Common myeloid progenitor, CD34-positive (primary cell): ENCODE results near the gene MT1HL1.

Source experiments
- CTCF ChIA-PET: fragments of 350-600 bp; sonication (Branson Sonifier 250); formaldehyde crosslinking; loops from one replicate; lab custom pipeline; 2021; ENCODE audit warnings: antibody characterized with exemption; lab: Charles Lee
- POLR2A ChIA-PET: fragments of 350-600 bp; sonication (Branson Sonifier 250); formaldehyde crosslinking; loops from one replicate; lab custom pipeline; 2021; ENCODE audit warnings: antibody characterized with exemption; lab: Charles Lee
- DNase-seq, 3 donors: peaks; one replicate each; pipeline versions ENCODE4 v3.0.0 to v3.0.0-alpha.2; 2013
- H3K27ac ChIP-seq, 2 experiments: 1 replicate in 1 of 2; 2 replicates in 1 of 2; pipeline ENCODE4 v1.7.0; 2013; ENCODE audit warnings: inconsistent platforms in 2 of 2, low read length in 2 of 2, mild to moderate bottlenecking in 2 of 2, low read depth in 1 of 2, moderate library complexity in 1 of 2; ENCODE audit not compliant: severe bottlenecking in 2 of 2, insufficient read depth in 1 of 2, poor library complexity in 1 of 2
- H3K27me3 ChIP-seq, 5 experiments: replicated peaks in 2 of 5; 1 replicate in 3 of 5; 2 replicates in 2 of 5; pipeline versions ENCODE4 v1.6.1 to v1.7.0; 2013; ENCODE audit warnings: low read length in 4 of 5, mild to moderate bottlenecking in 2 of 5, moderate library complexity in 2 of 5, inconsistent platforms in 1 of 5; ENCODE audit not compliant: insufficient read depth in 5 of 5, control insufficient read depth in 4 of 5
- H3K36me3 ChIP-seq, 4 experiments: 1 replicate in 2 of 4; 2 replicates in 2 of 4; pipeline versions ENCODE4 v1.6.1 to v1.7.0; 2013; ENCODE audit warnings: low read length in 3 of 4, control low read depth in 1 of 4, mild to moderate bottlenecking in 1 of 4; ENCODE audit not compliant: control insufficient read depth in 4 of 4, insufficient read depth in 4 of 4
- H3K4me1 ChIP-seq, 4 experiments: 1 replicate in 3 of 4; 2 replicates in 1 of 4; pipeline versions ENCODE4 v1.6.1 to v1.7.1; 2013; ENCODE audit warnings: low read length in 3 of 4, mild to moderate bottlenecking in 3 of 4, control low read depth in 1 of 4, inconsistent platforms in 1 of 4, moderate library complexity in 1 of 4; ENCODE audit not compliant: control insufficient read depth in 4 of 4, insufficient read depth in 4 of 4; ENCODE audit errors: control extremely low read depth in 1 of 4
- H3K4me3 ChIP-seq, 7 experiments: 1 replicate in 4 of 7; 2 replicates in 3 of 7; pipeline versions ENCODE4 v1.5.1 to v1.7.0; 2013; ENCODE audit warnings: mild to moderate bottlenecking in 7 of 7, low read length in 6 of 7, moderate library complexity in 6 of 7, inconsistent platforms in 2 of 7, low read depth in 2 of 7, control low read depth in 1 of 7; ENCODE audit not compliant: insufficient read depth in 4 of 7, control insufficient read depth in 1 of 7; ENCODE audit errors: extremely low read depth in 1 of 7
- H3K9me3 ChIP-seq, 5 experiments: 1 replicate in 4 of 5; 2 replicates in 1 of 5; pipeline versions ENCODE4 v1.6.1 to v1.7.1; 2013; ENCODE audit warnings: low read length in 4 of 5, mild to moderate bottlenecking in 2 of 5, inconsistent platforms in 1 of 5, low read depth in 1 of 5, moderate library complexity in 1 of 5; ENCODE audit not compliant: control insufficient read depth in 4 of 5, insufficient read depth in 2 of 5; ENCODE audit errors: control extremely low read depth in 1 of 5
- WGBS: methylation state at CpG from one replicate; pipeline ENCODE4 v1.1.5; 2013; ENCODE audit not compliant: insufficient coverage; 5-methylcytosine and 5-hydroxymethylcytosine counted together

MT1HL1 gene

GRCh38 chr1:237018896-237019295, 14.7 kb upstream of the MT1HL1 start:
- peaks cover 0 to 3% (median 0%) of the 10 kb centered on the region in 5 experiments for H3K27me3 ChIP-seq
- POLR2A ChIA-PET, result no interaction called here

GRCh38 chr1:237016626-237017025, 12.4 kb upstream of the MT1HL1 start:
- H3K4me1 ChIP-seq, result no peaks in the 10 kb centered on the region
- 86% methylated on average over 1 of the region's 1 CpG for WGBS
- no peak overlapping the region for H3K27ac ChIP-seq
- no peak for DNase-seq
- H3K4me3 ChIP-seq, result no peak overlapping the region
- H3K36me3 ChIP-seq, result no peaks in the 10 kb centered on the region
- POLR2A ChIA-PET, result no interaction called here
- peaks cover 0 to 3% (median 0%) of the 10 kb centered on the region in 5 experiments for H3K27me3 ChIP-seq
- H3K9me3 ChIP-seq, result no peaks in the 10 kb centered on the region
- CTCF ChIA-PET, result interaction anchor here (0.6 kb wide), 1 partner anchor 817 kb away, joined by 3 read pairs; no protein-coding TSS in a partner anchor

More at GRCh38 chr1:237018896-237019295, 14.7 kb upstream of the MT1HL1 start:
- Histone ChIP-seq H3K4me3 (no peak overlapping the region), H3K4me1 (no peaks in the 10 kb centered on the region), H3K27ac (no peak overlapping the region), H3K9me3 (no peaks in the 10 kb centered on the region), H3K36me3 (no peaks in the 10 kb centered on the region)
- CTCF ChIA-PET, result no interaction called here
- no peak for DNase-seq

- CTCF ChIA-PET, result no interaction called here
These were observed 9.4 kb upstream of the MT1HL1 start for GRCh38 chr1:237013608-237014007.

GRCh38 chr1:237012788-237013383, 8.6 kb upstream of the MT1HL1 start:
- WGBS, result 88% methylated on average over 14 of the region's 15 CpGs
- Histone ChIP-seq H3K27me3 (peaks cover 0 to 3% (median 0%) of the 10 kb centered on the region in 5 experiments), H3K4me3 (no peak overlapping the region), H3K36me3 (no peaks in the 10 kb centered on the region), H3K4me1 (no peaks in the 10 kb centered on the region), H3K9me3 (no peaks in the 10 kb centered on the region), H3K27ac (no peak overlapping the region)
- peak in 1 of 3 donors; percentile 6 for DNase-seq
- ChIA-PET POLR2A (no interaction called here), CTCF (no interaction called here)

More at GRCh38 chr1:237013608-237014007, 9.4 kb upstream of the MT1HL1 start:
- H3K36me3 ChIP-seq, result no peaks in the 10 kb centered on the region
- H3K9me3 ChIP-seq, result no peaks in the 10 kb centered on the region
- H3K4me1 ChIP-seq, result no peaks in the 10 kb centered on the region
- no peak overlapping the region for H3K4me3 ChIP-seq
- 93% methylated on average over 4 of the region's 5 CpGs for WGBS
- POLR2A ChIA-PET, result no interaction called here
- H3K27ac ChIP-seq, result no peak overlapping the region
- DNase-seq, result no peak
- H3K27me3 ChIP-seq, result peaks cover 0 to 3% (median 0%) of the 10 kb centered on the region in 5 experiments

GRCh38 chr1:237012361-237012760, 8.1 kb upstream of the MT1HL1 start:
- POLR2A ChIA-PET, result no interaction called here
- CTCF ChIA-PET, result no interaction called here
- Histone ChIP-seq H3K36me3 (no peaks in the 10 kb centered on the region), H3K4me1 (no peaks in the 10 kb centered on the region), H3K9me3 (no peaks in the 10 kb centered on the region), H3K27me3 (peaks cover 0 to 3% (median 0%) of the 10 kb centered on the region in 5 experiments), H3K4me3 (no peak overlapping the region), H3K27ac (no peak overlapping the region)
- WGBS, result 100% methylated on average over 2 of the region's 5 CpGs
- no peak for DNase-seq

- no peaks in the 10 kb centered on the region for H3K27me3 ChIP-seq
- ChIA-PET POLR2A (no interaction called here), CTCF (no interaction called here)
- no peaks in the 10 kb centered on the region for H3K9me3 ChIP-seq
- no peaks in the 10 kb centered on the region for H3K36me3 ChIP-seq
- no peaks in the 10 kb centered on the region for H3K4me1 ChIP-seq
- 100% methylated on average over 1 of the region's 3 CpGs for WGBS
- DNase-seq, result no peak
- H3K4me3 ChIP-seq, result no peak overlapping the region
- H3K27ac ChIP-seq, result no peak overlapping the region
These were observed 7.2 kb upstream of the MT1HL1 start for GRCh38 chr1:237011432-237011831.

- H3K4me3 ChIP-seq, result no peak overlapping the region
- no peak for DNase-seq
- ChIA-PET POLR2A (no interaction called here), CTCF (no interaction called here)
- no peaks in the 10 kb centered on the region for H3K27me3 ChIP-seq
- H3K27ac ChIP-seq, result no peak overlapping the region
- H3K4me1 ChIP-seq, result no peaks in the 10 kb centered on the region
- H3K9me3 ChIP-seq, result no peaks in the 10 kb centered on the region
- WGBS, result 88% methylated on average over 4 of the region's 4 CpGs
- no peaks in the 10 kb centered on the region for H3K36me3 ChIP-seq
These were observed 5.4 kb upstream of the MT1HL1 start for GRCh38 chr1:237009611-237010010.
